OCI-LY3 (cell line): Measurements from ENCODE around the gene TRMT61A.

Experiments used
- CTCF ChIP-seq: fragments of 200-600, 300-600 bp; sonication (generic); IDR thresholded peaks from 2 replicates; pipeline ENCODE4 v1.5.1; 2014; ENCODE audit warnings: antibody characterized with exemption, low read length, low read depth
- EZH2phosphoT487 ChIP-seq: fragments of 200-600 bp; shearing (Covaris generic); IDR thresholded peaks from 2 replicates; pipeline ENCODE4 v1.6.1; 2018; ENCODE audit warnings: antibody characterized with exemption, mixed run types, low read depth

- TF ChIP-seq CTCF (no peak), EZH2phosphoT487 (no peak)
These were observed 23.9 kb upstream of the TRMT61A start for GRCh38 chr14:103504991-103505565.
